ENCODE data around the gene UBE2O.

The UBE2O gene

GRCh38 chr17:76408037-76408849 is 44.7 kb downstream of the UBE2O start:
- Histone ChIP-seq H3K27ac (ENCODE audit: low read depth, low read length) (no peak overlapping the region), H3K9me3 (ENCODE audit: insufficient read depth, low read depth, low read length) (no peaks in the 10 kb centered on the region), H3K9ac (ENCODE audit: low read depth, low read length) (no peak overlapping the region), H3K27me3 (ENCODE audit: insufficient read depth, low read length) (no peaks in the 10 kb centered on the region), H3K36me3 (ENCODE audit: insufficient read depth, low read length) (peaks cover 28% of the 10 kb centered on the region), H3K4me1 (ENCODE audit: insufficient read depth, low read length) (no peaks in the 10 kb centered on the region), H3K4me3 (ENCODE audit: low read length) (no peak overlapping the region)
- WGBS = 82% methylated on average over 12 of the region's 12 CpGs

- Histone ChIP-seq H3K27ac (ENCODE audit: low read depth, low read length) (no peak overlapping the region), H3K36me3 (ENCODE audit: insufficient read depth, low read length) (peaks cover 36% of the 10 kb centered on the region), H3K9me3 (ENCODE audit: insufficient read depth, low read depth, low read length) (no peaks in the 10 kb centered on the region), H3K4me3 (ENCODE audit: low read length) (no peak overlapping the region), H3K27me3 (ENCODE audit: insufficient read depth, low read length) (no peaks in the 10 kb centered on the region), H3K9ac (ENCODE audit: low read depth, low read length) (no peak overlapping the region), H3K4me1 (ENCODE audit: insufficient read depth, low read length) (no peaks in the 10 kb centered on the region)
- 92% methylated on average over 4 of the region's 4 CpGs for WGBS
These were observed 45.4 kb downstream of the UBE2O start for GRCh38 chr17:76407509-76407908.

GRCh38 chr17:76405967-76406647 is 46.8 kb downstream of the UBE2O start:
- Histone ChIP-seq H3K27me3 (ENCODE audit: insufficient read depth, low read length) (no peaks in the 10 kb centered on the region), H3K36me3 (ENCODE audit: insufficient read depth, low read length) (peaks cover 49% of the 10 kb centered on the region), H3K27ac (ENCODE audit: low read depth, low read length) (no peak overlapping the region), H3K4me3 (ENCODE audit: low read length) (no peak overlapping the region), H3K9me3 (ENCODE audit: insufficient read depth, low read depth, low read length) (no peaks in the 10 kb centered on the region), H3K4me1 (ENCODE audit: insufficient read depth, low read length) (no peaks in the 10 kb centered on the region), H3K9ac (ENCODE audit: low read depth, low read length) (no peak overlapping the region)
- 95% methylated on average over 16 of the region's 16 CpGs for WGBS

- Histone ChIP-seq H3K36me3 (ENCODE audit: insufficient read depth, low read length) (peaks cover 54% of the 10 kb centered on the region), H3K27ac (ENCODE audit: low read depth, low read length) (no peak overlapping the region)
- 94% methylated on average over 9 of the region's 9 CpGs for WGBS
These were observed 47.4 kb downstream of the UBE2O start for GRCh38 chr17:76405607-76405966.

DNA sequence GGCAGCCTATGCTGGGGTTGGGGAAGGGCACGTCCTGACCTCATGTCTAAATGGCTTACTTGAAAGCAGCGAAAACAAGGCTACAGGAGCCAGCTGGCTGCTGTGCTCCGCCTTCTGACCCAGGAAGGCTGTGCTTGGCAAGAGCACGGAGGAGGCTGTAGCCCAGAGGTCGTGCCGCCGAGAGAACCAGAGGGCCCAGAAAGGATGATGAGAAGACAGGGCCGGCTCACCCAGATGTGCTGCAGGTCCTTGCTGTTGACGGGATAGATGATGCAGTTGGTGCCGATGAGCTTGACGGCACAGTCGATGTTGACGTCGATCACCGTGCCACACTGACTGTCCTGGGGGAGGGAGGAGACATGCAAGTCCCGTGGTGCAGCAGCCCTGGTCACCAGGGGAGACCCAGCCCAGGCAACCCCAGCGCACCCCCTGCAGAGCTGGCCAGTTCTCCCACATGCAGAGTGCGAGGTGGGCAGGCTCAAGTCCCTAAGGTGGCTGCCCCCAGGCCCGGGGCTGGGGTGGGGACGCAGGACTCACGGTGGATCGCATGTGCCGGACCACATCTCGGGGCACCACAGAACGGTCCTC is 47.9 kb downstream of the UBE2O start:
- Histone ChIP-seq H3K36me3 (ENCODE audit: insufficient read depth, low read length) (peaks cover 60% of the 10 kb centered on the region), H3K9me3 (ENCODE audit: insufficient read depth, low read depth, low read length) (no peaks in the 10 kb centered on the region), H3K9ac (ENCODE audit: low read depth, low read length) (no peak overlapping the region), H3K27ac (ENCODE audit: low read depth, low read length) (no peak overlapping the region), H3K27me3 (ENCODE audit: insufficient read depth, low read length) (no peaks in the 10 kb centered on the region), H3K4me1 (ENCODE audit: insufficient read depth, low read length) (no peaks in the 10 kb centered on the region), H3K4me3 (ENCODE audit: low read length) (no peak overlapping the region)
- 95% methylated on average over 25 of the region's 25 CpGs for WGBS

More at GRCh38 chr17:76405607-76405966, 47.4 kb downstream of the UBE2O start:
- H3K9me3 ChIP-seq (ENCODE audit: insufficient read depth, low read depth, low read length) = no peaks in the 10 kb centered on the region
- no peaks in the 10 kb centered on the region for H3K27me3 ChIP-seq (ENCODE audit: insufficient read depth, low read length)
- H3K4me3 ChIP-seq (ENCODE audit: low read length) = no peak overlapping the region
- no peaks in the 10 kb centered on the region for H3K4me1 ChIP-seq (ENCODE audit: insufficient read depth, low read length)
- no peak overlapping the region for H3K9ac ChIP-seq (ENCODE audit: low read depth, low read length)

GRCh38 chr17:76404256-76404655 is 48.7 kb downstream of the UBE2O start:
- Histone ChIP-seq H3K9me3 (ENCODE audit: insufficient read depth, low read depth, low read length) (no peaks in the 10 kb centered on the region), H3K27ac (ENCODE audit: low read depth, low read length) (no peak overlapping the region), H3K36me3 (ENCODE audit: insufficient read depth, low read length) (peaks cover 68% of the 10 kb centered on the region), H3K4me3 (ENCODE audit: low read length) (no peak overlapping the region), H3K9ac (ENCODE audit: low read depth, low read length) (no peak overlapping the region), H3K4me1 (ENCODE audit: insufficient read depth, low read length) (no peaks in the 10 kb centered on the region), H3K27me3 (ENCODE audit: insufficient read depth, low read length) (no peaks in the 10 kb centered on the region)
- 94% methylated on average over 6 of the region's 6 CpGs for WGBS

- Histone ChIP-seq H3K36me3 (ENCODE audit: insufficient read depth, low read length) (peaks cover 83% of the 10 kb centered on the region), H3K4me3 (ENCODE audit: low read length) (no peak overlapping the region), H3K9ac (ENCODE audit: low read depth, low read length) (no peak overlapping the region), H3K27ac (ENCODE audit: low read depth, low read length) (no peak overlapping the region), H3K4me1 (ENCODE audit: insufficient read depth, low read length) (no peaks in the 10 kb centered on the region), H3K27me3 (ENCODE audit: insufficient read depth, low read length) (no peaks in the 10 kb centered on the region), H3K9me3 (ENCODE audit: insufficient read depth, low read depth, low read length) (no peaks in the 10 kb centered on the region)
- WGBS = 98% methylated on average over 5 of the region's 5 CpGs
These were observed 50.2 kb downstream of the UBE2O start for GRCh38 chr17:76402711-76403110.

DNA sequence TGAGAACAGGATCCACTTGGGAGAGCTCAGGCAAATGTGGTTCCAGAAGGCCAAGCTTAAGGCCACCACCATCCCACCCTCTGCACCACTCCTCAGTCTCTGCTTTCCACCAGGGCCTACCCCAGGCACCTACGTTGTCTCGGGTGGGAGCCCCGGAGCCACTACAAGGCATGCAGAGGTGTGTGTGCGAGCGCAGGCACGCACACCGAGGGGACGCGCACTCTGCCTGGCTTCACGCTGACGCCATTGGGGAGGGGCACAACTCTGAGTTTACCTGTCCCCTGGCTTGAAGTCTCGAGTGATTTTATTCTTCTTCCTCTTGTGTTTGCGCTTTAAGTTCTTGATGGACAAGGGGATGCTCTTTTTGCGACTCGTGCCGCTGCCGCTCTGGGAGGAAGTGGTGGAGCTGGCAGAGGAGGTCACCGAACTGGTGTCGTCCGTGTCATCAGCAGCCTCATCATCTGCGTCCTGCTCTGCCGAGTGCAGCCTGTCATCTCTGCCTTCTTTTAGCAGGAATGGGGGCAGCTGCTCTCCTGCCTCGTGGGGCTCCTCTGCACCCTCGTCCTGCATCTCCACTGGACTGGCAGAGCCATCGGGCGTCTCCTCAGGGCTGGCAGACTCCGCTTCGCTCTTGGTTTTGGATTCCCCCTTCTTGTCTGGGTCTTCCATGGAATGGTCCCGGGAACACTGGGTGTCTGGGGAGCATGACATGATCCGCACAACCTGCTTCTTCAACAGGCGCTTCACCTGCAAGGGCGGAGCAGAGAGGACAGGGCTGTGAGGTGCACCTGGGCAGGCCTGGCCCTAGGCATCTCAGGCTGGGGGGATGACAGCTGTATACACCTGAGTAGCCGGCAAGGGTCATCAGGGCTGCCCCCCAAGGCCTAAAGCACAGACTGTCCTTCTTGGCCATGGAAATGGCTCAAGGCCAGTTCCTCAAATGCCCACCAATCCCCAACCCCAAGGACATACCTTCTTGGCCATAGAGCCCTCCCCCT is 53.5 kb downstream of the UBE2O start:
- Histone ChIP-seq H3K27ac (ENCODE audit: low read depth, low read length) (no peak overlapping the region), H3K4me3 (ENCODE audit: low read length) (no peak overlapping the region), H3K9me3 (ENCODE audit: insufficient read depth, low read depth, low read length) (no peaks in the 10 kb centered on the region), H3K36me3 (ENCODE audit: insufficient read depth, low read length) (peaks cover 94% of the 10 kb centered on the region), H3K4me1 (ENCODE audit: insufficient read depth, low read length) (no peaks in the 10 kb centered on the region), H3K27me3 (ENCODE audit: insufficient read depth, low read length) (no peaks in the 10 kb centered on the region), H3K9ac (ENCODE audit: low read depth, low read length) (no peak overlapping the region)
- WGBS = 95% methylated on average over 33 of the region's 33 CpGs

DNA sequence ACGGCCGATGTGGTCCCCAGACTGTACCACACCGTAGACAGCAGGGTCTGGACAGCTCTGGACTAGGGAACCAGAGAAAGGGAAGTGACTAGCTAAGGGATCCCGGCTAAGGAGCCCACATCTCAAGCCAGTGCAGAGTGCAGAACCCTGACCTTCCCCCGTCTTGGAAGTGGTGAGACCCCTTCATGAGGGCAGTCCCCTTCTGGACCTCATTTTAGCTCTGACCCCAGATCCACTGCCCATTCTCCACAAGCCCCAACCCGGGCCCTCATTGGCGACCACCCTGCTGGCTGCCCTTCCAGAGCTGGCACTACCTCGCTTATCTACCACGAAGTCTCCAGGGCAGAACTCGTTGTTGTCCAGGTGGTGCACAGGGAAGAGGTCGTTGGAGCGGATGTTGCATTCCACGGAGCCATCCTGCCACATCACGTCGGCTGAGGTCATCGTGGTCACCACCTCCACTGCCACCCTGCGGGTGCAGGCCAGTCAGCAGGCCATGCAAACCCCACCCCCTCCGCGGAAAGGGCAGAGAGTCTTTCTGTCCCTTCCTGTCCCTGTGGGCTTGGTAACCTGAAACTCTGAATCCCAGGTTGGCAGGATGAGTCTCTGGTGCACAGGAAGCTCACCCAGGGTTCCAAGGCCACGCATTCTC is 54.3 kb downstream of the UBE2O start:
- WGBS = 93% methylated on average over 20 of the region's 20 CpGs
- Histone ChIP-seq H3K4me3 (ENCODE audit: low read length) (no peak overlapping the region), H3K27ac (ENCODE audit: low read depth, low read length) (no peak overlapping the region), H3K4me1 (ENCODE audit: insufficient read depth, low read length) (no peaks in the 10 kb centered on the region), H3K27me3 (ENCODE audit: insufficient read depth, low read length) (no peaks in the 10 kb centered on the region), H3K9me3 (ENCODE audit: insufficient read depth, low read depth, low read length) (no peaks in the 10 kb centered on the region), H3K36me3 (ENCODE audit: insufficient read depth, low read length) (peaks cover 94% of the 10 kb centered on the region), H3K9ac (ENCODE audit: low read depth, low read length) (no peak overlapping the region)

GRCh38 chr17:76397687-76398522 is 55.0 kb downstream of the UBE2O start:
- no peak overlapping the region for H3K9ac ChIP-seq (ENCODE audit: low read depth, low read length)
- no peak overlapping the region for H3K4me3 ChIP-seq (ENCODE audit: low read length)
- H3K9me3 ChIP-seq (ENCODE audit: insufficient read depth, low read depth, low read length) = no peaks in the 10 kb centered on the region
- H3K4me1 ChIP-seq (ENCODE audit: insufficient read depth, low read length) = no peaks in the 10 kb centered on the region
- H3K36me3 ChIP-seq (ENCODE audit: insufficient read depth, low read length) = peaks cover 90% of the 10 kb centered on the region
- H3K27ac ChIP-seq (ENCODE audit: low read depth, low read length) = no peak overlapping the region
- 83% methylated on average over 16 of the region's 16 CpGs for whole genome bisulfite sequencing
- no peaks in the 10 kb centered on the region for H3K27me3 ChIP-seq (ENCODE audit: insufficient read depth, low read length)

All from HUES64 (cell line).